C4-2B (cell line): Measurements from ENCODE around the gene C11orf21.
A peak's percentile ranks its signal among the peaks of the same experiment; 100 is the strongest.

Experiments
- H3K27ac ChIP-seq: fragments of 450-650 bp; 2 replicates; pipeline ENCODE4 v1.5.1; 2017
- ZFX ChIP-seq: fragments of 450-650 bp; IDR thresholded peaks from 2 replicates; pipeline ENCODE4 v1.6.1; 2017
- TF ChIP-seq, protein P1 (sequence below): fragments of 450-650 bp; conservative IDR thresholded peaks from 2 replicates; pipeline ENCODE4 v1.5.1; 2017; ENCODE audit warnings: mild to moderate bottlenecking

The C11orf21 gene

GRCh38 chr11:2306452-2306823 is 4.7 kb upstream of the C11orf21 start:
- no peak overlapping the region for H3K27ac ChIP-seq
- TF ChIP-seq, protein P1, sequence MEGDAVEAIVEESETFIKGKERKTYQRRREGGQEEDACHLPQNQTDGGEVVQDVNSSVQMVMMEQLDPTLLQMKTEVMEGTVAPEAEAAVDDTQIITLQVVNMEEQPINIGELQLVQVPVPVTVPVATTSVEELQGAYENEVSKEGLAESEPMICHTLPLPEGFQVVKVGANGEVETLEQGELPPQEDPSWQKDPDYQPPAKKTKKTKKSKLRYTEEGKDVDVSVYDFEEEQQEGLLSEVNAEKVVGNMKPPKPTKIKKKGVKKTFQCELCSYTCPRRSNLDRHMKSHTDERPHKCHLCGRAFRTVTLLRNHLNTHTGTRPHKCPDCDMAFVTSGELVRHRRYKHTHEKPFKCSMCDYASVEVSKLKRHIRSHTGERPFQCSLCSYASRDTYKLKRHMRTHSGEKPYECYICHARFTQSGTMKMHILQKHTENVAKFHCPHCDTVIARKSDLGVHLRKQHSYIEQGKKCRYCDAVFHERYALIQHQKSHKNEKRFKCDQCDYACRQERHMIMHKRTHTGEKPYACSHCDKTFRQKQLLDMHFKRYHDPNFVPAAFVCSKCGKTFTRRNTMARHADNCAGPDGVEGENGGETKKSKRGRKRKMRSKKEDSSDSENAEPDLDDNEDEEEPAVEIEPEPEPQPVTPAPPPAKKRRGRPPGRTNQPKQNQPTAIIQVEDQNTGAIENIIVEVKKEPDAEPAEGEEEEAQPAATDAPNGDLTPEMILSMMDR: no peak
- TF ChIP-seq ZFX: no peak

DNA sequence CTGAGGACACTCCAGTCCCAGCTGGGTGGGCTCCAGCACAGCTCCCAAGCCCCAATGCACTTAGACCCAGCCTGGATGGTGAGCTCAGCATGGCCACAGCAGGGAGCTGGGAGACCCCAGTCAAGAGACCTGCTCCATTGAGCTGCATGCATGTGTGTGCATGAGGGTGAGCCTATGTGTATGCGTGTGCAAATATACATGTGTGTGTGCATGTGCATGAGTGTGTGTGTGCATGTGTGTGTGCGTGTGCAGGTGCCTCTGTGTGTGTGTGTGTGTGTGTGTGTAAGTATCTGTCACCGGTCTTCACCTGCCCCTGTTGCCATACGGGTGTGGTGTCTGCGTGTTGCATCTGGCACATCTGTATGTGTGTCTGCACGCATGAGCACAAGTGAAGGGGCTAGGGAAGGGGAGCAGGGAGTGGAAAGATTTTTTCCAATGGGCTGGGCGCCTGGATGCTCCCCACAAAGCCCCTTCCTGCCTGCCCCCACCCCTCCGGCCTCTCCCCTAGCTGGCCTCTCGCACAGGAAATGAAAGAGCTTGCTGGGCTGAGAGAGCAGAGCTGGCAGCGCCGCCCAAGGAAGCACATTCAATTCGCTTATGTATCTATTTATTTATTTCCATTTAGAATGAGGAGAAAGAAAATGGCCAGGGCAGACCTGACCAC is 4.2 kb upstream of the C11orf21 start:
- TF ChIP-seq ZFX: no peak
- TF ChIP-seq, protein P1: no peak
- H3K27ac ChIP-seq: no peak overlapping the region

DNA sequence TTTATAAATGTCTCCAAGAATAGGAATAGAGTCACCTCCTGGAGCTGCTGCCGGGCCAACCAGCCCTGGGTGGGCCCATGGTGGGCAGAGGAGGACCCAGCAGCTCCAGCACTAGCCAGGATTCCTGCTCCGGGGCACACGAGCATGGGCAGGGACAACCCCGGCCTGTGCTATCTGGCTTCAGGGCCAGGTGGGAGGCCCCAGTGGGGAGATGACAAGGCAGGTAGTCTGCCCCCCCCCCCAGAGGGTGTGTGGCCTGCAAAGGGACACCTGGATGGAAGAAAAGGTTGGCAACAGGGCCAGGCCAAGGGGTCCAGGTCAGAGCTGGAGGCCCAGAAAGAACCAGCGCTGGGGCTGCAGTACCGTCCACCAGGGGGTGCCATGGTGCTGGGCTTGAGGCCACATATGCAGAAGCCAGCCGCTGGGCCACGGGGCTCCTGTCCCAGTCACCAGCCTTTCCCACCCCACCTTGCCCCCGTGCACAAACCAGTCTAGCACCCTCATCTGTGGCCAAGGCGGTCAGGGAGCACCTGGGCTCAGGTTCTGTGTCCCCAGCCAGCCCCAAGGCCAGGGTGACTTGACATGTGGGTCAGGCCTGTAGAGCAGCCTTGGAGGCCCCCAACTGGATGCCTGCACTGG is 3.5 kb upstream of the C11orf21 start:
- TF ChIP-seq, protein P1: peak; percentile 94
- no peak for TF ChIP-seq ZFX
- no peak overlapping the region for H3K27ac ChIP-seq

DNA sequence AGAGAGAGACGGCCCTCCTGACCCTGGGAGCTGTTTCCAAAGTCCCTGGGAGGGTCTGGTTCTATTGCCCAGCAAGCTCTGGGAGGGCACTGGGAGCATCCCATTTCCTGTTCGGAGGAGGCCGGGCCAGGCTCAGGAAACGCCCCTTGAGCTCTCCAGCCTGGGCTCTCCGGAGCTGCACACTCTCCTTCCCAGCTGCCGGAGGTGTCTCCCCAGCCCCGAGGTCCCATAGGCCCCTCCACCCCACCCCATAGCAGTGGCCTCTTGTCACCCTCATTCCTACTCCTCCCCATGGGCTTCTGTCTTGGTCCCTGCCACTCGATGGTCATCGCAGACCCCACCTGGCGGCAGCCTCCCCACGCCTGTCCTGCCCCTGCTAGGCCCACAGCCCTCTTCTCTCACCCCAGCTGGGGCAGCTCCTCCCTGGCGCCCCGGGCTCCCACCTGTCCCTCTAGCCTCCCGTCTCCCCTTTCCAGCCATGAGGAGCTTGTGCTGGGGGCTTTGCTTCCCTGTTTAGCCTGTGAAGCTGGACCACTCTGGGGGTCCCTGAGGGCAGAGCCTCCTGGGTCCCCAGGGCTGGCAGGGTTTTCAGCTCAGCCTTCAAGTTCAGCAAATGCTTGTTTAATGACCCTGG is 2.9 kb upstream of the C11orf21 start:
- TF ChIP-seq, protein P1: no peak
- TF ChIP-seq ZFX: no peak
- H3K27ac ChIP-seq: no peak overlapping the region

- TF ChIP-seq ZFX: no peak
- TF ChIP-seq, protein P1: no peak
- no peak overlapping the region for H3K27ac ChIP-seq
Observed at GRCh38 chr11:2303627-2304505, 2.1 kb upstream of the C11orf21 start.

DNA sequence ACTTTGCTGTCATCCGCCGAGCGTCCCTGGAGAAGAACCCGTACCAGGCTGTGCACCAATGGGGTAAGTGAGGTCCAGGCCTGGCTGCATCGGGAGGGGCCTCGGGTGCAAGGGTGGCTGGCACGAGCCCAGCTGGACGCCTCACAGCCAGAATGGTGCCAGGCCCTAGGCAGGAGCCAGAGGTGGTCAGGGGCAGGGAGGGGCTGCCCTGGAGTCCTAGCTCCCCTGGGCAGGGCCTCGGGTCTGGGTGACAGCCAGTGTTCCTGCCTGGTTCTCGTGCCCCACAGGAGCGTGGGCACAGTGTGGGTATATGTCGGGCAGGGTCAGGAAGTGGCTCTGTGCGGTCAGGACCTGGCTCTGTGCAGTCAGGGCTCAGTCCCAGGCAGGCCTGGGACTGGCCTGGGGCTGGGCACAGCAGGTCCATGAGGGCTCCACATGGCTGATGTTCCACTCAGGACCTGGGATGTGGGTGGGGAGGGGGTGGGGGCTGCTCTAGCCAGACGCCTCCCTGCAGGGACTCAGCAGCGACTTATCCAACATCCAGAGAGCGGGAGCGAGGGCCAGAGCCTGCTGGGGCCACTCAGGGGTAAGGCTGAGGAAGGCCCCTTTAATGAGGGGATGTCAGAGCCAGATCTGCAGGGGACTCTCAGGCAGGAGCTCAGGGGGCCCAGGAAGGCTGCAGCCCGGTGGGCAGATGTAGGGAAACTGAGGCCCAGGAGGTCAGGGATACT is 1.3 kb upstream of the C11orf21 start:
- TF ChIP-seq, protein P1: no peak
- no peak for TF ChIP-seq ZFX
- H3K27ac ChIP-seq: no peak overlapping the region
